Neural cell (in vitro differentiated cells): Measurements from ENCODE around the gene ITK. TPM values are rescaled to one million over a fixed set of nuclear protein-coding genes. Genes with fewer than 3 reads are reported as not detected.

Experiments used
- H2AFZ ChIP-seq: fragments of 200-600, 300-800 bp; sonication (generic), shearing (Covaris generic); 2 replicates; pipeline ENCODE4 v1.6.0; 2014; ENCODE audit warnings: low read depth, mild to moderate bottlenecking, antibody characterized with exemption, low read length, moderate library complexity
- H3F3A ChIP-seq: fragments of 200-600 bp; shearing (Covaris generic); 2 replicates; pipeline ENCODE4 v1.6.1; 2016; ENCODE audit warnings: mild to moderate bottlenecking, moderate library complexity, mixed read lengths, antibody characterized with exemption, low read length; ENCODE audit not compliant: insufficient read depth, poor library complexity, severe bottlenecking
- H3K27ac ChIP-seq: fragments of 200-600, 300-800 bp; sonication (generic), shearing (Covaris generic); 2 replicates; pipeline ENCODE4 v1.5.1; 2014; ENCODE audit warnings: mild to moderate bottlenecking, low read length, moderate library complexity
- H3K27me3 ChIP-seq: fragments of 300-800, 200-600 bp; sonication (generic), shearing (Covaris generic); 2 replicates; pipeline ENCODE4 v1.6.0; 2014; ENCODE audit warnings: mild to moderate bottlenecking, low read depth, low read length, moderate library complexity; ENCODE audit not compliant: insufficient read depth
- H3K36me3 ChIP-seq: fragments of 300-800, 200-600 bp; sonication (generic), shearing (Covaris generic); 2 replicates; pipeline ENCODE4 v1.5.1; 2014; ENCODE audit warnings: mild to moderate bottlenecking, antibody characterized with exemption, low read length, moderate library complexity; ENCODE audit not compliant: insufficient read depth
- H3K4me2 ChIP-seq: fragments of 300-800, 200-600 bp; sonication (generic), shearing (Covaris generic); 2 replicates; pipeline ENCODE4 v1.6.0; 2014; ENCODE audit warnings: mild to moderate bottlenecking, low read length
- H3K4me3 ChIP-seq: fragments of 300-800, 200-600 bp; sonication (generic), shearing (Covaris generic); 2 replicates; pipeline ENCODE4 v1.5.1; 2014; ENCODE audit warnings: mild to moderate bottlenecking, low read length, moderate library complexity
- H3K79me2 ChIP-seq: fragments of 200-600 bp; shearing (Covaris generic); replicated peaks from 2 replicates; pipeline ENCODE4 v1.6.0; 2014; ENCODE audit warnings: mild to moderate bottlenecking, low read length, moderate library complexity; ENCODE audit not compliant: insufficient read depth
- H3K9ac ChIP-seq: fragments of 300-800, 200-600 bp; sonication (generic), shearing (Covaris generic); 2 replicates; pipeline ENCODE4 v1.6.1; 2016; ENCODE audit warnings: mild to moderate bottlenecking, low read length, mixed read lengths
- H3K9me2 ChIP-seq: fragments of 200-600 bp; shearing (Covaris generic); 2 replicates; pipeline ENCODE4 v1.6.1; 2016; ENCODE audit warnings: mild to moderate bottlenecking, low read length, mixed read lengths; ENCODE audit not compliant: insufficient read depth
- H3K9me3 ChIP-seq: fragments of 200-600, 300-800 bp; sonication (generic), shearing (Covaris generic); 2 replicates; pipeline ENCODE4 v1.6.1; 2016; ENCODE audit warnings: mild to moderate bottlenecking, mixed run types, low read length, moderate library complexity, mixed read lengths
- H4K20me1 ChIP-seq: fragments of 200-600 bp; shearing (Covaris generic); 2 replicates; pipeline ENCODE4 v1.6.1; 2016; ENCODE audit warnings: mild to moderate bottlenecking, mixed run types; ENCODE audit not compliant: insufficient read depth
- EP300 ChIP-seq: fragments of 450-650 bp; conservative IDR thresholded peaks from 2 replicates; pipeline ENCODE4 v1.6.1; 2014; ENCODE audit warnings: antibody characterized with exemption, mild to moderate bottlenecking, moderate library complexity; ENCODE audit not compliant: poor library complexity, severe bottlenecking
- EZH2 ChIP-seq: fragments of 200-600, 300-800 bp; shearing (Covaris generic), sonication (generic); IDR thresholded peaks from 2 replicates; pipeline ENCODE4 v1.6.1; 2014; ENCODE audit warnings: antibody characterized with exemption, low read length, borderline replicate concordance, mild to moderate bottlenecking; ENCODE audit not compliant: insufficient read depth, poor library complexity, severe bottlenecking
- MXI1 ChIP-seq: fragments of 450-650 bp; conservative IDR thresholded peaks from 2 replicates; pipeline ENCODE4 v1.6.1; 2014; ENCODE audit warnings: antibody characterized with exemption, mild to moderate bottlenecking; ENCODE audit not compliant: poor library complexity, severe bottlenecking
- POLR2AphosphoS5 ChIP-seq: IDR thresholded peaks from 2 replicates; pipeline ENCODE4 v1.6.1; 2012
- RAD21 ChIP-seq: fragments of 450-650 bp; conservative IDR thresholded peaks from 2 replicates; pipeline ENCODE4 v1.6.1; 2014; ENCODE audit warnings: antibody characterized with exemption, mild to moderate bottlenecking, moderate library complexity
- SMC3 ChIP-seq: fragments of 450-650 bp; conservative IDR thresholded peaks from 2 replicates; pipeline ENCODE4 v1.6.1; 2014; ENCODE audit warnings: antibody characterized with exemption, mild to moderate bottlenecking, moderate library complexity; ENCODE audit not compliant: poor library complexity
- TAF1 ChIP-seq: IDR thresholded peaks from 2 replicates; pipeline ENCODE4 v1.6.1; 2012; ENCODE audit warnings: low read depth
- polyA plus RNA-seq: library from polyadenylated mRNA; depleted of rRNA; stranded (reverse); fragments of >200 nt; gene quantifications from 2 replicates; pipeline ENCODE4 v1.2.3, GENCODE V29; 2014
- TF ChIP-seq, protein P1 (sequence below): fragments of 450-650 bp; IDR thresholded peaks from 2 replicates; pipeline ENCODE4 v1.5.1; 2014; ENCODE audit warnings: antibody characterized with exemption, mild to moderate bottlenecking, moderate library complexity; ENCODE audit not compliant: poor library complexity, severe bottlenecking
- TF ChIP-seq, protein P2 (sequence below): IDR thresholded peaks from 2 replicates; pipeline ENCODE4 v1.6.1; 2012; ENCODE audit warnings: borderline replicate concordance

Gene ITK
- polyA plus RNA-seq, 1 donor from 2014 or later: not detected

DNA sequence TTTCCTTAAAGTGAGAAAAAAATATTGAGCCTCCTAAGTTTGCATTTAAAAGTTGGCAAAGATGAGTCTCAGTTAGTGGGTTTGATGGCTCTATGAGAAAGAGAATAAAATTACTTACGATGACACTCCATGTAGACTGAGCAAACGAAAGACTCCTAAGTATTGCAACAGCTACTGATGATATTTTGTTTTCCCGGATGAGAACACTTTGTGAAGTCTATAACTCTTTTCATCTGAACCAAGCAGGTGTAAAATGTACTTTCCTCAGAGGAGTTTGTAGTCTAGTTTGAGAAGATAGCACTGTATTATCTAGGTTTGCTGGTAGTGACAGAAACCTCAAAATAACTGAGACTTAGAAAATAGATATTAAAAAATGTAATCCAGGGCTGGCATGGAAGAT is 1.7 kb upstream of the ITK start:
- Histone ChIP-seq H3K9me3 (no peaks in the 10 kb centered on the region), H2AFZ (no peak overlapping the region), H3K9ac (no peak overlapping the region), H3K36me3 (no peaks in the 10 kb centered on the region), H3K79me2 (no peaks in the 10 kb centered on the region), H3K27me3 (no peaks in the 10 kb centered on the region), H3K9me2 (no peaks in the 10 kb centered on the region), H3K4me2 (no peak overlapping the region), H3F3A (no peaks in the 10 kb centered on the region), H4K20me1 (no peaks in the 10 kb centered on the region), H3K4me3 (no peak overlapping the region), H3K27ac (no peak overlapping the region)
- TF ChIP-seq, protein P1, sequence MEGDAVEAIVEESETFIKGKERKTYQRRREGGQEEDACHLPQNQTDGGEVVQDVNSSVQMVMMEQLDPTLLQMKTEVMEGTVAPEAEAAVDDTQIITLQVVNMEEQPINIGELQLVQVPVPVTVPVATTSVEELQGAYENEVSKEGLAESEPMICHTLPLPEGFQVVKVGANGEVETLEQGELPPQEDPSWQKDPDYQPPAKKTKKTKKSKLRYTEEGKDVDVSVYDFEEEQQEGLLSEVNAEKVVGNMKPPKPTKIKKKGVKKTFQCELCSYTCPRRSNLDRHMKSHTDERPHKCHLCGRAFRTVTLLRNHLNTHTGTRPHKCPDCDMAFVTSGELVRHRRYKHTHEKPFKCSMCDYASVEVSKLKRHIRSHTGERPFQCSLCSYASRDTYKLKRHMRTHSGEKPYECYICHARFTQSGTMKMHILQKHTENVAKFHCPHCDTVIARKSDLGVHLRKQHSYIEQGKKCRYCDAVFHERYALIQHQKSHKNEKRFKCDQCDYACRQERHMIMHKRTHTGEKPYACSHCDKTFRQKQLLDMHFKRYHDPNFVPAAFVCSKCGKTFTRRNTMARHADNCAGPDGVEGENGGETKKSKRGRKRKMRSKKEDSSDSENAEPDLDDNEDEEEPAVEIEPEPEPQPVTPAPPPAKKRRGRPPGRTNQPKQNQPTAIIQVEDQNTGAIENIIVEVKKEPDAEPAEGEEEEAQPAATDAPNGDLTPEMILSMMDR: no peak
- TF ChIP-seq, protein P2, sequence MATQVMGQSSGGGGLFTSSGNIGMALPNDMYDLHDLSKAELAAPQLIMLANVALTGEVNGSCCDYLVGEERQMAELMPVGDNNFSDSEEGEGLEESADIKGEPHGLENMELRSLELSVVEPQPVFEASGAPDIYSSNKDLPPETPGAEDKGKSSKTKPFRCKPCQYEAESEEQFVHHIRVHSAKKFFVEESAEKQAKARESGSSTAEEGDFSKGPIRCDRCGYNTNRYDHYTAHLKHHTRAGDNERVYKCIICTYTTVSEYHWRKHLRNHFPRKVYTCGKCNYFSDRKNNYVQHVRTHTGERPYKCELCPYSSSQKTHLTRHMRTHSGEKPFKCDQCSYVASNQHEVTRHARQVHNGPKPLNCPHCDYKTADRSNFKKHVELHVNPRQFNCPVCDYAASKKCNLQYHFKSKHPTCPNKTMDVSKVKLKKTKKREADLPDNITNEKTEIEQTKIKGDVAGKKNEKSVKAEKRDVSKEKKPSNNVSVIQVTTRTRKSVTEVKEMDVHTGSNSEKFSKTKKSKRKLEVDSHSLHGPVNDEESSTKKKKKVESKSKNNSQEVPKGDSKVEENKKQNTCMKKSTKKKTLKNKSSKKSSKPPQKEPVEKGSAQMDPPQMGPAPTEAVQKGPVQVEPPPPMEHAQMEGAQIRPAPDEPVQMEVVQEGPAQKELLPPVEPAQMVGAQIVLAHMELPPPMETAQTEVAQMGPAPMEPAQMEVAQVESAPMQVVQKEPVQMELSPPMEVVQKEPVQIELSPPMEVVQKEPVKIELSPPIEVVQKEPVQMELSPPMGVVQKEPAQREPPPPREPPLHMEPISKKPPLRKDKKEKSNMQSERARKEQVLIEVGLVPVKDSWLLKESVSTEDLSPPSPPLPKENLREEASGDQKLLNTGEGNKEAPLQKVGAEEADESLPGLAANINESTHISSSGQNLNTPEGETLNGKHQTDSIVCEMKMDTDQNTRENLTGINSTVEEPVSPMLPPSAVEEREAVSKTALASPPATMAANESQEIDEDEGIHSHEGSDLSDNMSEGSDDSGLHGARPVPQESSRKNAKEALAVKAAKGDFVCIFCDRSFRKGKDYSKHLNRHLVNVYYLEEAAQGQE: no peak
- TF ChIP-seq SMC3 (no peak), EZH2 (no peak), MXI1 (no peak), POLR2AphosphoS5 (no peak)

DNA sequence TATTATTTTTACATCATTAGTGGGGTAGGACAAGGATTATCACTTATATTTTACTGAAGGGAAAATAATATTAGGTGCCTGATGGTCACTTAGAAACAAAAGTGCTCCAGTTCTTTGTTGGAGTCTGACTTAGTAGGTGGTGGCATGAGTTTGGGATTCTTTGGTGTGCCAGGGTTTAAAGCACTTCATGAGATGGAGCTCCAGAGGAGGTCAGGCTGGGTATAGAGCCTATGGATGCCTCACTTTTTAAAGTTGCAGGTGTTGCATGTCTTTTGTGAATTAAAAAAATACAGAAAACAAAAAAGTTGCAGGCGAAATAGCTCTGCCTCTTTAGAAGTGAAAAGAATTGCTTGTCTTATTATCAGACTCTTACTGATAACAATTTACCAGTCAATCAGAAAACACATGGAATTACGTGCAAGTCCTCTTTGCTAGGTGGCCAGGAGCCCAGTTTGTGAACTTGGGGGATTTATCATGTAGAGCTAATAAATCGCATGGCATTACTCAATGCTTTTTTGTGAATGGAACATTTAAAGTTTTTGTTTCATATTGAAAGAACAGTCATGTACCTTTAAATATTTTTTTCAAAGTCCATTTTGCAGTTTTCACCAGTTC is 1.6 kb downstream of the ITK start:
- no peaks in the 10 kb centered on the region for H4K20me1 ChIP-seq
- H3K4me3 ChIP-seq: no peak overlapping the region
- H3K36me3 ChIP-seq: no peaks in the 10 kb centered on the region
- no peak overlapping the region for H3K9ac ChIP-seq
- H3K9me2 ChIP-seq: no peaks in the 10 kb centered on the region
- no peak overlapping the region for H2AFZ ChIP-seq
- H3F3A ChIP-seq: no peaks in the 10 kb centered on the region
- no peak overlapping the region for H3K4me2 ChIP-seq
- H3K27me3 ChIP-seq: no peaks in the 10 kb centered on the region
- H3K27ac ChIP-seq: no peak overlapping the region
- TF ChIP-seq RAD21 (no peak), MXI1 (no peak), EP300 (no peak), SMC3 (no peak), TAF1 (no peak), POLR2AphosphoS5 (no peak), EZH2 (no peak)
- TF ChIP-seq, protein P1: no peak
- TF ChIP-seq, protein P2: no peak
- H3K9me3 ChIP-seq: no peaks in the 10 kb centered on the region
- no peaks in the 10 kb centered on the region for H3K79me2 ChIP-seq
